Right lobe of liver (tissue), 6 donors: ENCODE results near the gene BCL11B. TPM values are rescaled to one million over a fixed set of nuclear protein-coding genes. Genes with fewer than 3 reads are reported as not detected.
"Not testable (repeated sequence)": the region's sequence is repeated elsewhere in the genome, so short reads cannot be mapped to it uniquely, and the experiment has no call there.

ENCODE experiments used
- ATAC-seq, 4 donors: fragments of 200-7000 bp; cut with Tn5 transposase; one replicate each; pipeline ENCODE4 v1.9.1; 2020; ENCODE audit warnings: mild to moderate bottlenecking in 4 of 4, moderate library complexity in 4 of 4
- DNase-seq, 3 donors: peaks; one replicate each; pipeline ENCODE4 v3.0.0-alpha.2; 2020
- H3K27ac ChIP-seq, 3 donors: fragments of 200-600 bp; one replicate each; pipeline ENCODE4 v1.8.0; 2022
- H3K27me3 ChIP-seq, 2 donors: fragments of 200-600 bp; one replicate each; pipeline ENCODE4 v1.8.0; 2022
- H3K36me3 ChIP-seq, 4 donors: fragments of 200-600 bp; sonication (generic) in 1 of 4; one replicate each; pipeline versions ENCODE4 v1.5.1 to v1.8.0; 2017 to 2022; ENCODE audit warnings: control low read depth in 1 of 4
- H3K4me1 ChIP-seq, 4 donors: fragments of 200-600 bp; sonication (generic) in 1 of 4; one replicate each; pipeline versions ENCODE4 v1.5.1 to v1.8.0; 2017 to 2022; ENCODE audit warnings: control low read depth in 1 of 4
- H3K4me3 ChIP-seq, 3 donors: fragments of 200-600 bp; one replicate each; pipeline ENCODE4 v1.8.0; 2022
- H3K9me3 ChIP-seq, 4 donors: fragments of 200-600 bp; sonication (generic) in 1 of 4; one replicate each; pipeline versions ENCODE4 v1.5.1 to v1.8.0; 2017 to 2022; ENCODE audit warnings: control low read depth in 1 of 4
- POLR2A ChIP-seq: fragments of 450-650 bp; IDR thresholded peaks from one replicate; pipeline ENCODE4 v1.6.1; 2017; ENCODE audit warnings: antibody characterized with exemption, mild to moderate bottlenecking
- WGBS: methylation state at CpG from one replicate; pipeline ENCODE4 v1.1.6; 2018; ENCODE audit warnings: low coverage, low lambda C conversion rate; ENCODE audit not compliant: insufficient coverage; ENCODE audit errors: missing lambda C conversion rate; 5-methylcytosine and 5-hydroxymethylcytosine counted together
- intact Hi-C, 2 donors: fragments of 100-400 bp; cut with DNase I; formaldehyde crosslinking; loops; one replicate each; pipeline versions ENCODE4 v1.11.2 to v1.14.1; 2022
- total RNA-seq, 6 experiments: library from RNA; depleted of rRNA in 2 of 6; stranded (reverse); fragments of >200 nt in 2 of 6; fragmentation: NEBNext Ultra II Directional in 3 of 6; extraction: Animal tissue kit (Norgen Biotek cat#: 25700) in 3 of 6; gene quantifications; one replicate each; pipeline versions ENCODE4 v1.1.0 to v1.2.4, GENCODE V29; 2016 to 2023
- TF ChIP-seq, protein P1 (sequence below), 4 donors: fragments of 200-600 bp in 3 of 4; fragments of 450-650 bp in 1 of 4; IDR thresholded peaks; one replicate each; pipeline versions ENCODE4 v1.5.1 to v1.8.0; 2016 to 2022; ENCODE audit warnings: antibody characterized with exemption in 4 of 4, mild to moderate bottlenecking in 2 of 4
- donor health status: DM: no; HTN: yes; CAD: no.
- donor health status: DM: no; HTN: no; CAD: no.
- donor health status: DM: no; HTN: no; CAD: no.
- donor health status: DM: no; HTN: yes; CAD: no.
- donor health status: DM: no; HTN: yes; CAD: no.

BCL11B gene
- total RNA-seq, 6 experiments from 2014 or later: 0.04 to 0.61 (median 0.24) TPM

GRCh38 chr14:99231850-99232713 is 39.9 kb downstream of the BCL11B start:
- TF ChIP-seq POLR2A: no peak
- TF ChIP-seq, protein P1, sequence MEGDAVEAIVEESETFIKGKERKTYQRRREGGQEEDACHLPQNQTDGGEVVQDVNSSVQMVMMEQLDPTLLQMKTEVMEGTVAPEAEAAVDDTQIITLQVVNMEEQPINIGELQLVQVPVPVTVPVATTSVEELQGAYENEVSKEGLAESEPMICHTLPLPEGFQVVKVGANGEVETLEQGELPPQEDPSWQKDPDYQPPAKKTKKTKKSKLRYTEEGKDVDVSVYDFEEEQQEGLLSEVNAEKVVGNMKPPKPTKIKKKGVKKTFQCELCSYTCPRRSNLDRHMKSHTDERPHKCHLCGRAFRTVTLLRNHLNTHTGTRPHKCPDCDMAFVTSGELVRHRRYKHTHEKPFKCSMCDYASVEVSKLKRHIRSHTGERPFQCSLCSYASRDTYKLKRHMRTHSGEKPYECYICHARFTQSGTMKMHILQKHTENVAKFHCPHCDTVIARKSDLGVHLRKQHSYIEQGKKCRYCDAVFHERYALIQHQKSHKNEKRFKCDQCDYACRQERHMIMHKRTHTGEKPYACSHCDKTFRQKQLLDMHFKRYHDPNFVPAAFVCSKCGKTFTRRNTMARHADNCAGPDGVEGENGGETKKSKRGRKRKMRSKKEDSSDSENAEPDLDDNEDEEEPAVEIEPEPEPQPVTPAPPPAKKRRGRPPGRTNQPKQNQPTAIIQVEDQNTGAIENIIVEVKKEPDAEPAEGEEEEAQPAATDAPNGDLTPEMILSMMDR (IDR thresholded peaks at IDR 0.05): no peak
- no peak for DNase-seq
- H3K4me1 ChIP-seq: no peaks in the 10 kb centered on the region
- intact Hi-C loops: no loop called here
- no peaks in the 10 kb centered on the region for H3K27me3 ChIP-seq
- H3K4me3 ChIP-seq: no peak overlapping the region
- WGBS: 23% methylated on average over 4 of the region's 21 CpGs
- no peak overlapping the region for H3K27ac ChIP-seq
- no peak for ATAC-seq
- no peaks in the 10 kb centered on the region for H3K9me3 ChIP-seq
- no peaks in the 10 kb centered on the region for H3K36me3 ChIP-seq

DNA sequence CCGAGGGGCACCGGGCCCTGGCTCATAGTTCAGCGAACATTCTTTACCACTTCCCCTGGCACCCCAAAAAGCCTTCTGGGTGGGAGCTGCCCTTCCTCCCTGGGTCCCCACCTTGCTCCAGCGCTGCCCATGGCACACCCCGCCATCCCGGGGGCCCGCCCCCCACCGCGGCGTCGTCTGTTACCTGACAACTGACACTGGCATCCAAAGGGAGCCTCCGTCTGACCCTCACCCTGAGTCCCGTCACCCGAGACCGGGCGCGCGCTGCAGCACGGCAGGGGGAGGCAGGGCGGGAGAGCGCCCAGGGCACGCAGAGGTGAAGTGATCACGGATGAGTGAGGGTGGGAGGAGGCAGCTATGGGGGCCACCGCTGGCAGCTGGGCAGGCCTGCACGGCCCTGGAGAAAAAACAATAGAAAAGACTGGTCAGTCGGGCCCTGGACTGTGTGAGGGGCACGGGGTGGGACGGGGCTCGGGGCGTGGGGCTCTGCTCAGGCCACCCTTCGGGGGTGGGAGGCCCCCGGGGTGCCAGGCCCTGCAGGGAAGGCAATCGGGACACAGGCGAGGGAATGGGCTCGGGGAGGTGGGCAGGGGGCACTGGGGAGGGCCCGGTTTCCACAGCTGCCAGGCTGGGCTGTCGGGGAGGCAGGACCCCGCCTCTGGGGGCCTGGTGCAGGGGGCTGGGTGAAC is 40.7 kb downstream of the BCL11B start:
- 1% methylated on average over 22 of the region's 38 CpGs for WGBS
- H3K36me3 ChIP-seq: no peaks in the 10 kb centered on the region
- ATAC-seq (no peak), DNase-seq (no peak)
- no peak overlapping the region for H3K27ac ChIP-seq
- H3K4me1 ChIP-seq: no peaks in the 10 kb centered on the region
- no peak overlapping the region for H3K4me3 ChIP-seq
- no peaks in the 10 kb centered on the region for H3K27me3 ChIP-seq
- intact Hi-C loops: no loop called here
- H3K9me3 ChIP-seq: no peaks in the 10 kb centered on the region
- no peak for TF ChIP-seq POLR2A
- TF ChIP-seq, protein P1 (IDR thresholded peaks at IDR 0.05): no peak

GRCh38 chr14:99230208-99231151 is 41.5 kb downstream of the BCL11B start:
- no peak overlapping the region for H3K27ac ChIP-seq
- 12% methylated on average over 5 of the region's 23 CpGs for WGBS
- intact Hi-C loops: no loop called here
- no peak overlapping the region for H3K4me3 ChIP-seq
- TF ChIP-seq, protein P1 (IDR thresholded peaks at IDR 0.05): no peak
- TF ChIP-seq POLR2A: no peak
- no peaks in the 10 kb centered on the region for H3K27me3 ChIP-seq
- H3K4me1 ChIP-seq: no peaks in the 10 kb centered on the region
- H3K36me3 ChIP-seq: no peaks in the 10 kb centered on the region
- peak in 2 of 4 donors; percentile 40 to 60 for ATAC-seq
- no peaks in the 10 kb centered on the region for H3K9me3 ChIP-seq
- no peak for DNase-seq

- WGBS: 9% methylated on average over 6 of the region's 10 CpGs
- ATAC-seq (peak in 2 of 4 donors; percentile 25 to 32), DNase-seq (no peak)
- TF ChIP-seq POLR2A: no peak
- TF ChIP-seq, protein P1 (IDR thresholded peaks at IDR 0.05): no peak
- no peaks in the 10 kb centered on the region for H3K9me3 ChIP-seq
- no peaks in the 10 kb centered on the region for H3K27me3 ChIP-seq
- intact Hi-C loops: no loop called here
- H3K36me3 ChIP-seq: no peaks in the 10 kb centered on the region
- H3K4me1 ChIP-seq: no peaks in the 10 kb centered on the region
- H3K4me3 ChIP-seq: no peak overlapping the region
- H3K27ac ChIP-seq: no peak overlapping the region
Measured at GRCh38 chr14:99229654-99230207, 42.3 kb downstream of the BCL11B start.

DNA sequence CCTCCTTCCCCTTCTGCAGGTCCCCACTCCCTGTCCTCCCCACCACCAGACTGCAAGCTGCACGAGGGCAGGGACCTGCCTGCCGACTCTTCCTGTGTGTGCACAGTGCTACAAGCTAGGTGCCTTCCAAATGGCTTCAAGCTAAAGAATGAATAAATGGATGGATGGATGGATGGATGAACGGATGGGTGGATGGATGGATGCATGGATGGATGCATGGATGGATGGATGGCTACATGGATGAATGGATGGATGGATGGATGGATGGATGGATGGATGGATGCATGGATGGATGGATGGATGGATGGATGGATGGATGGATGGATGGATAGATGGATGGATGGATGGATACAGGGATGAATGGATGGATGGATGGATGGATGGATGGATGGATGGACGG is 43.2 kb downstream of the BCL11B start:
- H3K36me3 ChIP-seq, intact Hi-C loops, DNase-seq, H3K27me3 ChIP-seq, H3K4me3 ChIP-seq, H3K9me3 ChIP-seq, H3K4me1 ChIP-seq, H3K27ac ChIP-seq, ATAC-seq: not testable (repeated sequence)
- WGBS: 68% methylated on average over 4 of the region's 4 CpGs
